ENCODE measurements around the gene GABARAP.

GABARAP gene

DNA sequence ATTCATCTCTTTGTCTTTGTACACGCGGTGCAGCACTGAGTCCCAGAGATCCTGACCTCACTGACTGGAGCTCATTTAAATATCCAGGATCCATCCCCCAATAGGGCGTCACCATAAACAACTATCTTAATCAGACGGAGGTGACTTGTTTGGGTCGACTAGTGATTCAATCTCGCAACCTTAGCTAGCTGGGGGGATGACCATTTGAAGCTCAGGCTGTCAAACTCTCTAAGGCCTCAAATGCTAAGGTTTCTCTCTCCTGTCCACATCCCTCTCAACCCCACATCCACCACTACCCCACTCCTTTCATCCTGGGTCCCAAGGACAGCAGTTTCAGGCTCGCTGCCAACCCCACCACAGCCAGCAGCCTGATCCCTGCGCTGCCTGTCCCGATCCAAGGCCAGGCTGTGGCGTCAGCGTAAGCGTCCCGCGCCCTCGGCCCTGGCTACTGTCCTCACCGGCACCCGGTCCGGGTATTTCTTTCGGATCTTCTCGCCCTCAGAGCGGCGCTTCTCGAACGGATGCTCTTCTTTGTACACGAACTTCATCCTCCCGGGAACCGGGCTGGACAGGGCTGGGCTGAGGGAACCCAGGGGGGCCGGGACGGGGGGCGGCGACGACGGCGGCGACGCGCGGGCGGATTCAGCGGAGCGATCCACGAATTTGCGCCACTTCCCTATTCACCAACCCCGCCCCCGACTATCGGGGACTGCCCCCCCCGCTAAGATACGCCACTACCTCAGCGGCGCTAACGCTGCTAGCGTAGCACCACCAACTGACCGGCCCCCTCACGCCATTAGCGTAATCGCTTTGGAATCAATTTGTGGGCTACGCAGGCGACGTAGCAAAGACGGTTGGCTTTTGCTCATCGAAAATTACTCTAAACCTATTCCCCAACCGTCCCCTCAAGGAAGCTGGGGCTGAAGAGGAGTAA, at the start of gene GABARAP:
TSS of gene GABARAP (minus strand) at position 667 of the 934 bp plus-strand sequence. CDS start at position 548, 119 bp downstream.
- no peak for DNase-seq

DNA sequence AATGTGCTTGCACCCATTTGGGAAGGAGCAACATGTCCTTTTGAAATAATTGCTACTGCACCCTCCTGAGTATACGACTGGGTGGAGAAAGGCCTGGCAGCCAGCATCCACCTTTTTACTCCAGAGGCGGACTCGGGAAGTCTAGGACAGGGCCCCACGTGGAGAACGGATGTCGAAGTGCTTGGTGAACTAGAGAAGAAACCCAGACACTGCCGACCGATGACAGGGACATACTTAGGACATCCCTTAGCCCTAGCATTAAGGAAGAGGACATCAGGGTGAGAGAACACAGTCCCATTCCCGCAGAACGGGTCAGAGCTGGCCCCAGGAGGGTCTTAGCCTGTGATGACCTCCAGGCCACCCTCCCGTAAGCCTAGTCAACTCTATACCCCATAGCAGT, 48.4 kb upstream of the GABARAP start:
- DNase-seq = no peak

DNA sequence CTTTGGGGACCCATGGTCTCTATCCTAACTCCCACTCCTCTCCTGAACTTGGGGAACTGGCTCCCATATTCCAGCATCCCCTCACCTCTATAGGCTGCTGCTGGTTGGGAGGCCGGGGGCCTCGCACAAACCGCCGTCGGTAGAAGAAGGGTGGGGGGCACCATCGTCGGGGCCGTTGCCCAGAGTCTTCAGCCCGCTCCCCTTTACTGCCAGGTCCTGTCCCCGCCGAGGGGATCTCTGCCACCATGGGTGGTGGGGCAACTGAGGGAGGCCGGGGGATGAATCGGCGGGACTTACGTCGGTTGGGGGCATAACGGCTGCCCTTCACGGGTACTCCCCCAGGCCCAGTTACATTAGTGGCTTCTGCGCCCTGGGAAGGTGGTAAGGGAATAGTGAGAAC, 47.9 kb upstream of the GABARAP start:
- no peak for DNase-seq

DNA sequence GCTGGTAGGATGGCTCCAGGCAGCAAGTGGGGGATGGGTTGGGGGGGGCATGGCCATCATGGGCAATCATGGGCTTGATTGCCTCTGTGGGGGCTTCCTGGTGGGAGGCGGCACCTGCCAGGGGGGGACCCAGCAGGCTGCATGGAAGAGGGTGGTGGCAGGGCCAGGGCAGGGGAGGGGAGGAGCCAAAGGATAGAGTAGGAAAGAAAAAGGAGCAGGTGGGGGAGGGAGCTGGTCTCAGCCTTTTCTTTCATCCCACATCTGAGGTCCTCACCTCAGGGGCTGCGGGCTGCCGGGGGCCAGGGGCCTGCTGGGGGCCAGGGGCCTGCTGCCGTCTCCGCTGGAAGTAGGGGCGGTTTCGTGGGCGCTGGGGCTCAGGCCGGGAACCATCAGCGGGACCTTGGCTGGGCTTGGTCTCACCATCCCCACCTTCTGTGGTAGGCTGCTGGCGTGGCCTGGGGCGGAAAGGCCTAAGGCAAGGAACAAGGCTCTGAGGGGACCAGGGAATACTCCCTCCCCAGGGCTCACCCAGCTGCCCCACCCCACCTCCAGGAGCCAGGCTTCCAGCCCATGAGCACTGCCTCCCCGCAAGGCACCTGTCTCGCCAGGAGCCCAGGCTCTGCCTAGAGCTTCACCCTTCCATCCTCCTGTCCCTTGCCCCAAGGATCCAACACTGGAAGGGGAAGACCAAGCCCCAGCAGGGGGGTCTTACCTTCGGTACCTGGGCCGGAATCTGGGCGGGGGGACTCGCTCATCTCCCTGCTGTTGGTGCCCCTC, 47.2 kb upstream of the GABARAP start:
- DNase-seq = peak; percentile 9

DNA sequence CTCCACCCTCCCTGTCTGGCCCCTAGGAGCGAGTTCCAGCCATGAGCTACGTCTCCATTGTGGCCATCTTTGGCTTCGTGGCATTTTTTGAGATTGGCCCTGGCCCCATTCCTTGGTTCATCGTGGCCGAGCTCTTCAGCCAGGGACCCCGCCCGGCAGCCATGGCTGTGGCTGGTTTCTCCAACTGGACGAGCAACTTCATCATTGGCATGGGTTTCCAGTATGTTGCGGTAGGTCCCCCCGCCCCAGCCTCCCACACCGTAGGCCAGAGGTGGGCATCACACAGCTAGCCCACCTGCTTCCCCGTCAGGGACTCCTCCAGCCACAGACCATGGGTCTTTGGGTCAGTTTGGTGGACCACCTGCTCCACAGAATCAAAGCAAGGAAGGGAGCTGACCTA, 43.4 kb upstream of the GABARAP start:
- no peak for DNase-seq

DNA sequence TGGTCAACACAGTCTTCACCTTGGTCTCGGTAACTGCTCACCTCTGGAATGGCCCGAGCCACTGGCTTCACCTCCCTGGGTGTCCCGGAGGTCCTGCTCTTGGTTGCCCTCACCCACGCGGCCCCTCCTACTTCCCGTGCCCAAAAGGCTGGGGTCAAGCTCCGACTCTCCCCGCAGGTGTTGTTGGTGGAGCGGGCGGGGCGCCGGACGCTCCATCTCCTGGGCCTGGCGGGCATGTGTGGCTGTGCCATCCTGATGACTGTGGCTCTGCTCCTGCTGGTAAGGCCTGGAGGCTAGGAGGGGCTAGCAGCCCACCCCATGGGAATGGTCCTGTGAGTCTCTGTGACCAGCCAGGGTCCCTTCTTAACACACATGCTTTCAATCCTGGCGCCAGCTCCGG, 42.7 kb upstream of the GABARAP start:
- DNase-seq = peak; percentile 12

DNA sequence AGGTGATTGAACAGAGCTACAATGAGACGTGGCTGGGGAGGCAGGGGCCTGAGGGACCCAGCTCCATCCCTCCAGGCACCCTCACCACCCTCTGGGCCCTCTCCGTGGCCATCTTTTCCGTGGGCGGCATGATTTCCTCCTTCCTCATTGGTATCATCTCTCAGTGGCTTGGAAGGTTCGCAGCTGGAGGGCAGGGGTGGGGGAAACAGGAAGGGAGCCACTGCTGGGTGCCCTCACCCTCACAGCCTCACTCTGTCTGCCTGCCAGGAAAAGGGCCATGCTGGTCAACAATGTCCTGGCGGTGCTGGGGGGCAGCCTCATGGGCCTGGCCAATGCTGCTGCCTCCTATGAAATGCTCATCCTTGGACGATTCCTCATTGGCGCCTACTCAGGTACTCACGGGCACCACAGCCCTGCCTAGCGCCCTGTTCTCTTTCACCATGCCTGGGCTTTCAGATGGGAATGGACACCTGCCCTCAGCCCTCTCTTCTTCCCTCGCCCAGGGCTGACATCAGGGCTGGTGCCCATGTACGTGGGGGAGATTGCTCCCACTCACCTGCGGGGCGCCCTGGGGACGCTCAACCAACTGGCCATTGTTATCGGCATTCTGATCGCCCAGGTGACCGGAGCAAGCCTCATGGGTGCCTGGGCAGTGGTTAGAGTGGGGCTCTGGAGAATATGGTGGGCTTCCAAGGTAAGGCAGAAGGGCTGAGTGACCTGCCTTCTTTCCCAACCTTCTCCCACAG, 41.4 kb upstream of the GABARAP start:
- DNase-seq = no peak

DNA sequence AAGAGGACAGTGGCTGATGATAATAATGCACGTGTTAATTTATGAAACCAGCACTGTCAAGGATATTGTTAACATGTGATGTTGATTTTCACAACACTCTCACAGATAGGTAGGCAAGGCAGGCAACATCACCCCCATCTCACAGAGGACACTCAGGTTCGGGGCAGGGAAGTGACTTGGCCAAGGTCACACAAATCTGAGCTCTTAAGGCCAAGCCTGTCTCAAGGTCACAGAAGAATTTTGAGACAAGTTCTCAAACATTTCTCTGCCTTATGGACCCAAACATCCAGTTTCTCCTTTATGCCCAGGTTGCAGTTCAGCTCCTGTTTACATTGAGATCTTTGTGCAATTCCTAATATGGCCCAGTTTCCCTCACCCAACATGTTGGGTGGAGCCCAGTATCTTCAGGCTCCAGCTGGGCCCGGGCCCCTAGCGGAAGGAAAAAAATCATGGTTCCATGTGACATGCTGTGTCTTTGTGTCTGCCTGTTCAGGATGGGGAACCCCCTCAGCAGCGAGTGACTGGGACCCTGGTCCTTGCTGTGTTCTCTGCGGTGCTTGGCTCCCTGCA, 40.6 kb upstream of the GABARAP start:
- peak; percentile 8 for DNase-seq

DNA sequence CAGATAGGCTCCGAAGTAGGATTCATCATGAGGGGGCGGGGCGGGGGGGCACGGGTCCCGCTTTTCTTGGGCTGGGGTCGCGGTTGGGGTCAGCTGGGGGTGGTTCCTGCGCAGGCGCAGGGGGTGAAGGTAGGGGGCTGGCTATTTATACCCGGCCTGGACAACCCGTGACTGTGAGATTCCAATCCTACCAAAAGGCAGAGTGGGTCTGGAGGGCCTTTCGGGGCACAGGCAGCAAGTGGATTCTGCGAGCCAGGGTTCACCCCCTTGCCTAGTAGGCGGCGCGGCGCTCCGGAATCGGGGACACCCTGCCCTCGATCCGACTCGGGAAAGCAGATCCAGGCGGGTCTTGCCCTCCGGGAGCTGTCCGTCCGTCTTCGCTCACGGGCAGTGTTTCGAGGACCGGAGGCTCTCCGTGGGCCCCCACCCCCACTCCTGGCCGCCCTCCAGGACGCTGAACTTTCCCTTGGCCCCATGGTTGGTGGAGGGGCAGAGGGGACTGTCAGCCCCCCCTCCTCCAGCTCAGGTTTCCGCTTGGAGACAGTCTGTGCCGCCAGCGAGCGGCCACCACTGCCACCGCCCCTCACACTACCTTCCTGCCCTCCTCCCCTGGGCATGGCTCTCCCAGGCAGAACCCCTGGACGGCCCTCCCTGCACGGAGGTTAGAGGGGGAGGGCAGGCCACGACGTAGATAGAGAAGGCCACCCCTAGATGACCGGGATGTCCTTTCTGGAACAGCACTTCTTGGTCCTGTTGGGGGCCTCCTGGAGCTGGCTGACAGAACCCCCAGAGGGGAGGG, 39.9 kb upstream of the GABARAP start:
- peak; percentile 6 for DNase-seq

DNA sequence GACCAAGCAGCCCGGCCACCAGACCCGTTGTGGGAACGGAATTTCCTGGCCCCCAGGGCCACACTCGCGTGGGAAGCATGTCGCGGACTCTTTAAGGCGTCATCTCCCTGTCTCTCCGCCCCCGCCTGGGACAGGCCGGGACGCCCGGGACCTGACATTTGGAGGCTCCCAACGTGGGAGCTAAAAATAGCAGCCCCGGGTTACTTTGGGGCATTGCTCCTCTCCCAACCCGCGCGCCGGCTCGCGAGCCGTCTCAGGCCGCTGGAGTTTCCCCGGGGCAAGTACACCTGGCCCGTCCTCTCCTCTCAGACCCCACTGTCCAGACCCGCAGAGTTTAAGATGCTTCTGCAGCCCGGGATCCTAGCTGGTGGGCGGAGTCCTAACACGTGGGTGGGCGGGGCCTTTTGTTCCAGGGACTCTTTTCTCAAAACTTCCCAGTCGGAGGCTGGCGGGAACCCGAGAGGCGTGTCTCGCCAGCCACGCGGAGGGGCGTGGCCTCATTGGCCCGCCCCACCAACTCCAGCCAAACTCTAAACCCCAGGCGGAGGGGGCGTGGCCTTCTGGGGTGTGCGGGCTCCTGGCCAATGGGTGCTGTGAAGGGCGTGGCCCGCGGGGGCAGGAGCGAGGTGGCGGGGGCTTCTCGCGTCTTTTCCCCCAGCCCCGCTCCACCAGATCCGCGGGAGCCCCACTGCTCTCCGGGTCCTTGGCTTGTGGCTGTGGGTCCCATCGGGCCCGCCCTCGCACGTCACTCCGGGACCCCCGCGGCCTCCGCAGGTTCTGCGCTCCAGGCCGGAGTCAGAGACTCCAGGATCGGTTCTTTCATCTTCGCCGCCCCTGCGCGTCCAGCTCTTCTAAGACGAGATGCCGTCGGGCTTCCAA, 39.1 kb upstream of the GABARAP start, which contains the start of gene SLC2A4:
TSS of gene SLC2A4 (plus strand) at position 645 of the 879 bp plus-strand sequence. CDS start at position 862, 217 bp downstream.
- peak; percentile 91 for DNase-seq

DNA sequence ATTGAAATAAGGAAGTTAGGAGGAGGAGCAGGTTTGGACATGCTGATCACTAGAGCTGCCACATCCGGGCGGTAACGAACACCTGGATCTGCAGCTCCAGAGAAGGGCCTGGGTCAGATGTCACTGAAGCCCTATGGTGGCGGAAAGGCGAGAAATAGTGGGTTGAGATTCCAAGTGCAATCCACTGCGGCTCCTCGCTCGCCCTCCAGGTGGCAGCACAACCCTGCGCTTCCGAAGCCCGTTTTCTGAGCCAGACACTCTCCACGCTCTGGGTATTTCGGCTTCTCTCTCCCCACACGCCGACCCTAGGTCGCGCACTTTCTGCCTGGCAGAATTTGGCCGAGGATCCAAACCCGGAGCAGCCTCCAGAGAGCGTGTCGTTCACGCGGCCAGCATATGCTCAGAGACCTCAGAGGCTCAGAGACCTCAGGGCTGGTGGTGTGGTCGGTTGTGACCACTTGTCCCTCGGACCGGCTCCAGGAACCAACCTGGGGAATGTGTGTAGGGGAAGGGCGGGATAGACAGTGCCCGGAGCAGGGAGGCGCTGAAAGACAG, 38.3 kb upstream of the GABARAP start:
- no peak for DNase-seq

DNA sequence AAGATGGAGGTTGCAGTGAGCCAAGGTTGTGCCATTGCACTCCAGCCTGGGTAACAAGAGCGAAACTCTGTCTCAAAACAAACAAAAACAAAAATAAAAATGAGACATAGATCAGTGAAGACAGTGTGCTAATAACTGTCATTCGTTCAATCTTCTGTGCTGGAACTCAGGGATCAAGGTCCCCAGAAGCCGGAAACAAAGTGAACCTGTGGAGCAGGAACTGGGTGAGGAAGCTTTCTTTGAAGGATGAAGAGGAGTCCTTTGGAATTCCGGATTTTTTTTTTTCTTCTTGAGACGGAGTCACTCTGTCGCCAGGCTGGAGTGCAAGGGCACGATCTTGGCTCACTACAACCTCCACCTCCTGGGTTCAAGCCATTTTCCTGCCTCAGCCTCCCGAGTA, 37.2 kb upstream of the GABARAP start:
- DNase-seq = no peak

DNA sequence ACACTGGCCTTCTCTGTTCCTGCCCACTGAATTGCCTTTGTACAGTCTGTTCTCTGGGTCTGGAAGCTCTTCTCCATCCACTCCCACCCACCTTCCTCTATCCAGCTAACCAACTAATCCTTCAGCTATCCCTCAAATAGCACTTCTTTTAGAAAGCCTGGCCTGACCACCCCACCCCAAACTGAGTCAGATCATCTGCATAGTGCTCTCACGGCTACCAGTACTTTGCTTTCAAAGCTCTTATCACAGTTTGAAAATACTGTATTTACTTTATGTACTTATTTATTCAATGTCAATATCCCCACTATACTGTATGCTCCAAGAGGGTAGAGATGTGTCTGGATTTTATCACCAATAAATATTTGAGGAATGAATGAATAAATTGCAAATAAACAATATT, 24.5 kb upstream of the GABARAP start:
- no peak for DNase-seq

DNA sequence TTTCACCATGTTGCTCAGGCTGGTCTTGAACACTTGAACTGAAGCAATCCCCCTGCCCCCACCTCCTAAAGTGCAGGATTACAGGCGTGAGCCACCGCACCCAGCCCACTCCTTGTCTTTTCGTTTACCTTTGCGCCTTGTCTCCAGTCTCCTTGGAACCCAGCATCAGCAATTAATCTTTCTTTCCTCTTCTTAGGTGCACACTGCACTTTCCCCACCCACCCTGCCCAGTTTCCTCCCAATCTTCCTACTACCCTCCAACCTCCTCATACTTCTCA, 21.5 kb upstream of the GABARAP start:
- no peak for DNase-seq

DNA sequence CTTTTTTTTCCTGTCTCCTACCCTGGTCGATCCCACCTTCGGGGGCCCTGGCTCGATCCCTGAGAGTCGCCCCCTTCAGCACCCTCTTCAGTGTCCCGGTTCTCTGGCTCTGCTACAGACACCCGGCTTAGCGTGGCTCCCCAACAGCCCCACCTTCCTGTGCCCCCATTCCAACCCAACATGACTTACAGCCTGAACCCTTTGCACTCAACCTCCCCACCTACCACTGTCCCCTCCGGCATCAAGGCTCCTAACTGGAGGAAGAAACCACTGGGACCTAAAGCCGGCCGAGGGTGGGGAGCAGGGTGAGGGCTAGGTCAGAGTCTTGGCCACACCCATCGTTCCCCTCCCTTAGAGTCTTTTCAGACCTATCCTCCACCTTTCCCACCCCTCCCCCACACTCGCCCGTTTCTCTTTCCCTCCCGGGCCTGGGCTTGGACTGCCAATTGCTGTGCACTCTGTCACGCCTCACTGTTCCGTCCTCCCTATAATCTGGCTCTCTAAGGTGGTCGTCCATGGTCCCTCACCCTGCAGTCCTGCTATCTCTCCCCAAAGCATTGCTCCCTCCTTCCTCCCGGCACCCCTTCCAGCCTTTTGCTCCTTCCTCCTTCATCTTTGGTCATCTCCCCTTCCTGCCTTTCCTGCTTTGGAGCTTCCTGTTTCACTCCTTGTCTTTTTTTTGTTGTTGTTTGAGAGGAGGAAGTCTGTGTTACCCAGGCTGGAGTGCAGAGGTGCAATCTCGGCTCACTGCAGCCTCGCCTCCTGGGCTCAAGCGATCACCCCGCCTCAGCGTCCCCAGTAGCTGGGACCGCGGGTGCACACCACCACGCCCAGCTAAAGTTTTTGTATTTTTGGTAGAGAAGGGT, 20.9 kb upstream of the GABARAP start:
- no peak for DNase-seq

DNA sequence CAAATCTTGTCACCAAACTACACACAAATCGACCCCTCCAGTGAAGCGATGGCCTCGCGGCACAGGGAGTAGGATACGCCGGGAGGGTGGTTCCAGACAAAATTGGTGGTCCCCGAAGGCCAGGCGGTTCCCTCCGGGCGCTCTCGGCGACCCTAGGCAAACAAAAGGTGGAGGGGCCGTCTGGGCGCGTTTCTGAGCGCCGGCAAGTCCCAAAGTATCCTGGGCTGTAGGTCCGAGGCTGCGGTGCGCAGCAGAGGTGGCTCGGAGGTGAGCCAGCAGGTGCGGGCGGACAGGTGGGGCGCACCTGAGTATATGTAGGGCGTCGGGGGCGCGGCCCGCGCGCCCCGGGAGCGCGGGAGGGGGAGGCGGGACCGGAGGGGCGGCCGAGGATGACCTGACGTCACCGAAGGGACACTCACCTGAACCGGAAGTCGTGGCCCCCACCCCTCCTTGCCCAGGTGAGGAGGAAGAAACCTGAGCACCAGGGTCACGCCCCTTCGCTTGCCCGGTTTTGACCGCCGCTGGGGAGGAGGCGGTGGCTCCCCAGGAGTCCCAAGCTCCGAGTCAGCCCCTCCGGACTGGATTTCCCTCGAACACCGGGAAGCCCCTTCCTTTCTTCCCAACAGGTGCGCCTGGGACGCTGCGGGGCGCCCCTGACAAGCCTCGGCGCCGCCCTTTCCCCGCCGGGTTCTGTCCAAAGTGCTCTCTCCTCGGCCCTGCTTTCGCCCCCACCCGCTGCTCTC, 20.1 kb upstream of the GABARAP start, which contains the start of gene CLDN7:
TSS of gene CLDN7 (minus strand) at position 287 of the 743 bp plus-strand sequence. CDS start 435 bp downstream, outside the sequence.
- DNase-seq = no peak

DNA sequence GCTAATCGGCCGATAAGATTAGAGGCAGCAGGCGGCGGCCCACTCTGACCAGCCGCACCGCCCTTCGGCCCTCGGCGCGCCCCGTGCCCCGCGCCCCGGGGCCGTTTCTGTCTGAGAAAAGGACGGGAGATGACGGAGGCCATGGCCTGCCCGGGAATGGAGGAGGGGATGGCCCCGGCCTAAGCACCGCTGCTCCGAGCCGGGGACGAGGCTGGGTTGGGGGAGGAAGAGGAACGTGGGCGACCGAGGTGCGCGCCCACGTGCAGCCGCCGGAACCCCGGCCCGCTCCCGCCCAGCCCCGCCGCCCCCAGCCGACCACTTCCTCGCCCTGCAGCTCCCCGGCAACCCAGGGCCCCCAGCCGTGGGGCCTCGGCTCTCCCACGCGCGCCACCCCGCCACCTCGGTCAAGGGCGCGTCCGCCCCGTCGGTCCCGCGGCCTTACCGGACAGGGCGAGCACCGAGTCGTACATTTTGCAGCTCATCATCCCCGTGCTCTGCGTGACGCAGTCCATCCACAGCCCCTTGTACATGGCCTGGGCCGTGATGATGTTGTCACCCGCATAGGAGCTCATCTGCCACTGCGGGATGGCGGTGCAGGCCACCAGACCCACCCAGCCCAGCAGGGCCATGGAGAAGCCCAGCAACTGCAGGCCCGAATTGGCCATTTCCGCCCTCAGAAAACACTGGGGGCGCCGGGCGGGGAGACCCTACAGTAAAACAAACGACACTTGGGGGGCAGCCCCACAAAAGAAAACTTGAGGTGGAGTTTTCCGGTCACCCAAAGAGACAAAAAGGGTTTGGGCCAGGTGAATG, 19.3 kb upstream of the GABARAP start:
- DNase-seq = no peak

Measured in 8988T (cell line).